Measurements from ENCODE around the gene BAIAP3.

The BAIAP3 gene

GRCh38 chr16:1366712-1367299 is 33.4 kb downstream of the BAIAP3 start:
- no peak for DNase-seq (ENCODE audit: low spot score)

- DNase-seq (ENCODE audit: low spot score): no peak
Measured at GRCh38 chr16:1367486-1368174, 34.2 kb downstream of the BAIAP3 start.

GRCh38 chr16:1371054-1371978 is 37.9 kb downstream of the BAIAP3 start:
- DNase-seq (ENCODE audit: low spot score): no peak

GRCh38 chr16:1372292-1372950 is 39.0 kb downstream of the BAIAP3 start:
- DNase-seq (ENCODE audit: low spot score): no peak

- DNase-seq (ENCODE audit: low spot score): no peak
Measured at GRCh38 chr16:1374418-1375297, 41.2 kb downstream of the BAIAP3 start.

GRCh38 chr16:1375298-1375640 is 41.8 kb downstream of the BAIAP3 start:
- DNase-seq (ENCODE audit: low spot score): no peak

- DNase-seq (ENCODE audit: low spot score): no peak
Measured at GRCh38 chr16:1375741-1376410, 42.4 kb downstream of the BAIAP3 start.

GRCh38 chr16:1377406-1378010 is 44.1 kb downstream of the BAIAP3 start:
- DNase-seq (ENCODE audit: low spot score): no peak

GRCh38 chr16:1378087-1378803 is 44.8 kb downstream of the BAIAP3 start:
- DNase-seq (ENCODE audit: low spot score): no peak

- peak; percentile 77 for DNase-seq (ENCODE audit: low spot score)
Measured at GRCh38 chr16:1378804-1379303, 45.4 kb downstream of the BAIAP3 start.

GRCh38 chr16:1379304-1380076 is 46.0 kb downstream of the BAIAP3 start:
- peak; percentile 95 for DNase-seq (ENCODE audit: low spot score)

GRCh38 chr16:1380195-1380594 is 46.8 kb downstream of the BAIAP3 start:
- no peak for DNase-seq (ENCODE audit: low spot score)

- no peak for DNase-seq (ENCODE audit: low spot score)
Measured at GRCh38 chr16:1381612-1382406, 48.4 kb downstream of the BAIAP3 start.

GRCh38 chr16:1383556-1383955 is 50.1 kb downstream of the BAIAP3 start:
- DNase-seq (ENCODE audit: low spot score): no peak

- no peak for DNase-seq (ENCODE audit: low spot score)
Measured at GRCh38 chr16:1385232-1385631, 51.8 kb downstream of the BAIAP3 start.

GRCh38 chr16:1387331-1387730 is 53.9 kb downstream of the BAIAP3 start:
- no peak for DNase-seq (ENCODE audit: low spot score)

GRCh38 chr16:1389762-1390161 is 56.3 kb downstream of the BAIAP3 start:
- no peak for DNase-seq (ENCODE audit: low spot score)

- no peak for DNase-seq (ENCODE audit: low spot score)
Measured at GRCh38 chr16:1390239-1390779, 56.9 kb downstream of the BAIAP3 start.
